Right lobe of liver (tissue), 6 donors: ENCODE results near the gene PRMT7. TPM values are rescaled to one million over a fixed set of nuclear protein-coding genes. Genes with fewer than 3 reads are reported as not detected.

Source experiments
- ATAC-seq, 4 donors: fragments of 200-7000 bp; cut with Tn5 transposase; one replicate each; pipeline ENCODE4 v1.9.1; 2020; ENCODE audit warnings: mild to moderate bottlenecking in 4 of 4, moderate library complexity in 4 of 4
- DNase-seq, 3 donors: peaks; one replicate each; pipeline ENCODE4 v3.0.0-alpha.2; 2020
- H3K27ac ChIP-seq, 3 donors: fragments of 200-600 bp; one replicate each; pipeline ENCODE4 v1.8.0; 2022
- H3K27me3 ChIP-seq, 2 donors: fragments of 200-600 bp; one replicate each; pipeline ENCODE4 v1.8.0; 2022
- H3K36me3 ChIP-seq, 4 donors: fragments of 200-600 bp; sonication (generic) in 1 of 4; one replicate each; pipeline versions ENCODE4 v1.5.1 to v1.8.0; 2017 to 2022; ENCODE audit warnings: control low read depth in 1 of 4
- H3K4me1 ChIP-seq, 4 donors: fragments of 200-600 bp; sonication (generic) in 1 of 4; one replicate each; pipeline versions ENCODE4 v1.5.1 to v1.8.0; 2017 to 2022; ENCODE audit warnings: control low read depth in 1 of 4
- H3K4me3 ChIP-seq, 3 donors: fragments of 200-600 bp; one replicate each; pipeline ENCODE4 v1.8.0; 2022
- H3K9me3 ChIP-seq, 4 donors: fragments of 200-600 bp; sonication (generic) in 1 of 4; one replicate each; pipeline versions ENCODE4 v1.5.1 to v1.8.0; 2017 to 2022; ENCODE audit warnings: control low read depth in 1 of 4
- CTCF ChIP-seq, 4 donors: fragments of 200-600 bp in 3 of 4; fragments of 450-650 bp in 1 of 4; IDR thresholded peaks; one replicate each; pipeline versions ENCODE4 v1.5.1 to v1.8.0; 2016 to 2022; ENCODE audit warnings: antibody characterized with exemption in 4 of 4, mild to moderate bottlenecking in 2 of 4
- POLR2A ChIP-seq: fragments of 450-650 bp; IDR thresholded peaks from one replicate; pipeline ENCODE4 v1.6.1; 2017; ENCODE audit warnings: antibody characterized with exemption, mild to moderate bottlenecking
- WGBS: methylation state at CpG from one replicate; pipeline ENCODE4 v1.1.6; 2018; ENCODE audit warnings: low coverage, low lambda C conversion rate; ENCODE audit not compliant: insufficient coverage; ENCODE audit errors: missing lambda C conversion rate; 5-methylcytosine and 5-hydroxymethylcytosine counted together
- intact Hi-C, 2 donors: fragments of 100-400 bp; cut with DNase I; formaldehyde crosslinking; loops; one replicate each; pipeline versions ENCODE4 v1.11.2 to v1.14.1; 2022
- total RNA-seq, 6 experiments: library from RNA; depleted of rRNA in 2 of 6; stranded (reverse); fragments of >200 nt in 2 of 6; fragmentation: NEBNext Ultra II Directional in 3 of 6; extraction: Animal tissue kit (Norgen Biotek cat#: 25700) in 3 of 6; gene quantifications; one replicate each; pipeline versions ENCODE4 v1.1.0 to v1.2.4, GENCODE V29; 2016 to 2023
- donor health status: DM: no; HTN: yes; CAD: no.
- donor health status: DM: no; HTN: no; CAD: no.
- donor health status: DM: no; HTN: no; CAD: no.
- donor health status: DM: no; HTN: yes; CAD: no.
- donor health status: DM: no; HTN: yes; CAD: no.

Gene PRMT7
- total RNA-seq, 6 experiments from 2014 or later: 13.1 to 28.3 (median 21.1) TPM

- WGBS: 73% methylated on average over 8 of the region's 12 CpGs
- peak in 1 of 3 donors; percentile 9 for DNase-seq
- H3K36me3 ChIP-seq: no peaks in the 10 kb centered on the region
Observed at GRCh38 chr16:68368301-68368888, 57.6 kb downstream of the PRMT7 start.

GRCh38 chr16:68369168-68369567, 58.3 kb downstream of the PRMT7 start:
- Histone ChIP-seq H3K4me3 (no peak overlapping the region), H3K27me3 (no peaks in the 10 kb centered on the region), H3K27ac (no peak overlapping the region), H3K9me3 (no peaks in the 10 kb centered on the region), H3K36me3 (no peaks in the 10 kb centered on the region), H3K4me1 (peaks cover 0 to 13% (median 0%) of the 10 kb centered on the region in 4 donors)
- intact Hi-C loops: no loop called here
- no peak for ATAC-seq
- peak in 1 of 3 donors; percentile 44 for DNase-seq
- TF ChIP-seq POLR2A (no peak), CTCF (IDR thresholded peaks at IDR 0.05) (no peak)
- WGBS: 60% methylated on average over 2 of the region's 4 CpGs

More at GRCh38 chr16:68368301-68368888, 57.6 kb downstream of the PRMT7 start:
- Histone ChIP-seq H3K9me3 (no peaks in the 10 kb centered on the region), H3K4me1 (peaks cover 0 to 13% (median 0%) of the 10 kb centered on the region in 4 donors), H3K27me3 (no peaks in the 10 kb centered on the region), H3K4me3 (no peak overlapping the region), H3K27ac (no peak overlapping the region)
- no peak for ATAC-seq
- TF ChIP-seq CTCF (IDR thresholded peaks at IDR 0.05) (no peak), POLR2A (no peak)
- intact Hi-C loops: no loop called here

DNA sequence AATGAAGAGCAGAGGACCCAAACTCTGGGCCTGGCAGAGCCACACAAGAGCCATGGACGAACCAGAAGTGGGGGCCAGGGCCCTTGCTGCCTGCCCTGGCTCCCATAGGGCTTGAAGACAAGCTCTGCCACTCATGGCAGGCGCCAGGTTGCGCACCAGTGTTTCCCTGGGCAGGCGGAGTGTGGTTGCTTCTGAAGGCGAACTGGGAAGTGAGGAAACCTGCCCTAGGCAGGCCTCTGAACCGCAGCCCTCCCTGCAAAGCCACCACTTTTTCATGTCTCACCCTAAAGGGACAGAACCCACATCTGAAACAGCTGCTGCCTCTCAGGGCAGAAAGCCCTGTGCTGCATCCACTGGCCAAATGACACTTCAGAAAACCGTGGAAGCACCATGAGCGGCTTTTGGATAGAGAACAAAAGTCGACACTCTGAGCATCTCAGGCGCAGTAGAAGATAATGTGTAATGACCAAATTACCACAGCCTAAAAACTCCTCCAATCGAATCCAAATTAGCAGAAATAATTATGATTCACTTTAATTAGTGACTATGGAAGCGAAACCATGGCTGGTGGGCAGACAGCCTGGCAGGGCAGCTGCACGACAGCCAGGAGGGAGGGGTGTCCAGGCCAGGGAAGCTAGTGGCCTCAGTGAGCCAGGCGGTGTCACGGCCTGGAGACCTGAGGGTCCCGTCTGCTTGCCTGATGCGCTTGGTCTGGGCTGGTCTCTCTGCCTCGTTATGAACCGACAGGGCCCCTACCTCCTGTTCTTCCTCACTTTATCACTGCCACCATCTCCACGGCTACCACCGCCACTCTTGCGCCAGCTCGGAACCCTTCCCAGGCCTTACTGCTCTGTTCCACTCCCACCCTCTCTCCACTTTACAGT, 59.1 kb downstream of the PRMT7 start:
- WGBS: 59% methylated on average over 11 of the region's 23 CpGs
- Histone ChIP-seq H3K4me3 (no peak overlapping the region), H3K27ac (no peak overlapping the region), H3K4me1 (peaks cover 0 to 13% (median 0%) of the 10 kb centered on the region in 4 donors), H3K9me3 (no peaks in the 10 kb centered on the region), H3K36me3 (no peaks in the 10 kb centered on the region), H3K27me3 (no peaks in the 10 kb centered on the region)
- no peak for TF ChIP-seq CTCF (IDR thresholded peaks at IDR 0.05)
- TF ChIP-seq POLR2A: no peak
- DNase-seq: peak in 2 of 3 donors; percentile 14 to 37
- intact Hi-C loops: no loop called here
- no peak for ATAC-seq

DNA sequence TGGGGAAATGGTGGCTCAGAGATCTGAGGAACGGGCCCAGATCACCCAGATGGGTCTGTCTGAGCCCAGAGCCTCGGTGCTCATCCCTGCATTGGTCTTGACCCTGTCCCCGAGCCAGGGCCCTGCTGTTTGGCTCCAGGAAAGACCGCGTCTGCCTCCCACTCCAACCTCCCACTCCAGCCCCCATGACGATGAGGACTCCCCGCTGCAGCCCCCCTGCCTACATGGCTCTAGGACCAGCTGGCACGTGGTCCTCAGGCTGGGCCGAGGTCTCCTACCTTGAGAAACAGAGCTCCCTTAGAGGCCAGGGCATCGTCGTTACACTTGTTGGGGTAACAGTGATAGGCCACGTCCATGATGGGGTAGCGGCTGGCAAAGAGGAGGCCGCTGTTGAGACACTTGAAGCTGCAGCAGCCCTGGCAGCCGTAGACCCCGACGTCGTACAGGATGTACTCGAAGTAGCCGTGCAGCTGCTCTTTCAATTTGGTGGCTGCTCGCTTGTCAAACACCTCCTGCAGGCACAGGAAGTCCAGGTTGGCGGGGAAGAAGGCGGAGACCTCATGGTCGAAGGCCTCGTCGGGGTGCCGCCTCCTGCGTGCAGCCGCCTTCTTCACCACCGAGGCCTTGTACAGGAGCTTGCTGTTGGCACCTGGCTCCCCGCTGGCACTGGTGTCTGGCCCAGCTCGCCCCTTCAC, 59.9 kb downstream of the PRMT7 start:
- DNase-seq (no peak), ATAC-seq (no peak)
- WGBS: 40% methylated on average over 1 of the region's 32 CpGs
- H3K9me3 ChIP-seq: no peaks in the 10 kb centered on the region
- H3K27ac ChIP-seq: no peak overlapping the region
- H3K27me3 ChIP-seq: no peaks in the 10 kb centered on the region
- TF ChIP-seq CTCF (IDR thresholded peaks at IDR 0.05): no peak
- no peak for TF ChIP-seq POLR2A
- H3K4me3 ChIP-seq: no peak overlapping the region
- peaks cover 0 to 13% (median 0%) of the 10 kb centered on the region in 4 donors for H3K4me1 ChIP-seq
- no peaks in the 10 kb centered on the region for H3K36me3 ChIP-seq
- intact Hi-C loops: no loop called here
